Testis (tissue), 2 donors: ENCODE measurements around the gene CDK11A.
"Not testable (repeated sequence)": the region's sequence is repeated elsewhere in the genome, so short reads cannot be mapped to it uniquely, and the experiment has no call there.

Experiments used
- CTCF ChIP-seq, 3 experiments: fragments of 450-650 bp in 2 of 3; fragments of 200-600 bp in 1 of 3; sonication (generic) in 1 of 3; IDR thresholded peaks; one replicate each; pipeline ENCODE4 v1.5.1; 2016 to 2019; ENCODE audit warnings: antibody characterized with exemption in 3 of 3, mild to moderate bottlenecking in 2 of 3, moderate library complexity in 1 of 3
- POLR2A ChIP-seq: fragments of 450-650 bp; IDR thresholded peaks from one replicate; pipeline ENCODE4 v1.6.1; 2017; ENCODE audit warnings: antibody characterized with exemption, mild to moderate bottlenecking, moderate library complexity

- not testable (repeated sequence) for TF ChIP-seq CTCF (IDR thresholded peaks at IDR 0.05); POLR2A
Measured at GRCh38 chr1:1696431-1697357, 27.5 kb downstream of the CDK11A start.
